ENCODE data around the gene ANAPC2. TPM values are rescaled to one million over a fixed set of nuclear protein-coding genes. Genes with fewer than 3 reads are reported as not detected.

ANAPC2 gene
- total RNA-seq, 4 donors from 2014 or later = 14.0 to 34.1 (median 25.1) TPM

DNA sequence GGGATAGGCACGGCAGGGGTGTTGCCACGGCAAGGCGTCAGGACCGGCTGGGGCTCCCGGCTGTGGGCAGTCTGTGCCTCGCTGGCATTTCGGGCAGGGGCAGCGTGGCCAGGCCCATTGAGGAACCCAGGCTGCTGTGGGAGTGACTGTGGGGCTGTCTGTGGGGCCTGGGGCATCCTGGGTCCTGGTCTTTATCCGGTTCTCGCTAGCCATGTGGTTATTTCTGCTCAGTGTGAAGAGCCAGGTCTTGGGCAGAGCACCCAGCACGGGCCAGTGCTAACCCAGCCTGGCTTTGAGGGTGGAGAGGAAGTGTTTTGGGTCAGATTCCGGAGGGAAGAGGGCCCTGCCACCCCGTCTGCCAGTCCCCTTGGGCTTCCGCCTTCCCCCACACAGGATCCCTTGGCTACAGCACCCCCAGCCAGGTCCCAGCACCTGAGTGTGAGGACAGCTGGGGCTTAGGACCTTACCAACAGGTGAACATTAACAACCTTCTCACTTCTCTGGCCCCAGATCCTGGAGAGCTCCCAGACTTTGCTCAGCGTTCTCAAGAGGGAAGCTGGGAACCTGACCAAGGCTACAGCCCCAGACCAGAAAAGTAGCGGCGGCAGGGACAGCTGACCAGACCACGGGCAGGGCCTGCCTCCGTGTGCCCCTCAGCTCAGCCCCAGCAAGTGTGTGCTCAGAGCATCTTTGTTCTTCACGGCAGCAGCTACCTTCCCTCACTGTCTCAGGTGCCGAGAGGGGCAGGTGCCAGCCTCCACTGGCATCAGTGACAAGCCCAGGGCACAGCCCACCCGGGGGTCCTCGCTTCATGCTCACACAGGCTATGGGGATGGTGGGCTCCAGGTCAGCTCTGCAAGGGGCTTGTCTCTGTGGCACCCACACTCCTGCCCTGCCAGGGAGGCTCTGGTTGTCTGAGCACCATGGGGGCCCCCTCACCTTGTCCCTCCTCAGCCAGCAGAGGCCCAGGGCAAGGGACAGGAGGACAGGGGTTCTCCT, 1.2 kb upstream of the ANAPC2 start:
- peak overlapping the region; percentile 85 to 99 (median 98) for H3K27ac ChIP-seq
- intact Hi-C loops (cut with DNase I) = loop anchor here (10.0 kb wide), 1 partner anchor 45 kb away; the partner anchor contains the start of gene SLC34A3
- no peaks in the 10 kb centered on the region for H3K27me3 ChIP-seq
- H3K4me3 ChIP-seq = peak overlapping the region; percentile 78 to 100 (median 88)
- peaks cover 22 to 70% (median 27%) of the 10 kb centered on the region in 3 donors for H3K36me3 ChIP-seq
- DNase-seq = no peak
- 3 to 14% methylated on average over 3 to 7 of the region's 23 CpGs for WGBS, 2 donors
- H3K9me3 ChIP-seq = no peaks in the 10 kb centered on the region
- H3K4me1 ChIP-seq = peaks cover 49 to 82% (median 50%) of the 10 kb centered on the region in 3 donors
- TF ChIP-seq POLR2A (IDR thresholded peaks at IDR 0.05) (no peak), CTCF (IDR thresholded peaks at IDR 0.05) (no peak)

GRCh38 chr9:137188086-137188489, 272 bp downstream of the ANAPC2 start:
- DNase-seq = no peak
- TF ChIP-seq POLR2A (IDR thresholded peaks at IDR 0.05) (no peak), CTCF (IDR thresholded peaks at IDR 0.05) (no peak)
- peak overlapping the region; percentile 78 to 100 (median 88) for H3K4me3 ChIP-seq
- intact Hi-C loops (cut with DNase I) = loop anchor here (10.0 kb wide), 1 partner anchor 47 kb away; the partner anchor contains the start of gene SLC34A3
- peak overlapping the region; percentile 85 to 99 (median 98) for H3K27ac ChIP-seq
- 0 to 1% methylated on average over 12 to 13 of the region's 31 CpGs for WGBS, 2 donors
- no peaks in the 10 kb centered on the region for H3K9me3 ChIP-seq
- no peaks in the 10 kb centered on the region for H3K27me3 ChIP-seq
- peaks cover 31 to 79% (median 38%) of the 10 kb centered on the region in 3 donors for H3K36me3 ChIP-seq
- H3K4me1 ChIP-seq = peaks cover 41 to 69% (median 43%) of the 10 kb centered on the region in 3 donors

DNA sequence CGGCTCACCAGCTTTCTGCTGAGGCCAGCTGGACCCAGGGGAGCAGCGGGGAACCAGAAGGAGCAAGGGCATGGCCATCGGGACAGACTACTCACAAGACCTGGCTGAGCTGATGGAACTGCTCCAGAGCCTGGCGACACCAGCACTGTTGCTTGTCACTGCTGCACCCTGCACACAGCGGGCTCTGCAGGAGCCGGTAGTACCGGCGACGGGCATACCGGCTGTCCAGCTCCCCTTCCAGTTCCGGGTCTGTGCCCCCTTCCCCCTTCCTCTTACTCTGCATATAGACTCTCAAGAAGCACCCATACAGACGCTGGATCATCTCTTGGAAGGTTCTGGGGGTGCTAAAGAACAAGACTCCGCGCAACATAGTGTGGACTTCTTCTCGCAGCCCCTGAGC, 974 bp downstream of the ANAPC2 start:
- intact Hi-C loops (cut with DNase I) = loop anchor here (10.0 kb wide), 1 partner anchor 47 kb away; the partner anchor contains the start of gene SLC34A3
- DNase-seq = no peak
- WGBS, 2 donors = 78 to 83% methylated on average over 11 to 12 of the region's 15 CpGs
- Histone ChIP-seq H3K27ac (peak overlapping the region in 2 of 4 donors; percentile 85 to 98), H3K4me1 (peaks cover 41 to 69% (median 43%) of the 10 kb centered on the region in 3 donors), H3K4me3 (peak overlapping the region; percentile 78 to 100 (median 88)), H3K27me3 (no peaks in the 10 kb centered on the region), H3K36me3 (peaks cover 38 to 79% (median 45%) of the 10 kb centered on the region in 3 donors), H3K9me3 (no peaks in the 10 kb centered on the region)
- TF ChIP-seq CTCF (IDR thresholded peaks at IDR 0.05) = no peak

DNA sequence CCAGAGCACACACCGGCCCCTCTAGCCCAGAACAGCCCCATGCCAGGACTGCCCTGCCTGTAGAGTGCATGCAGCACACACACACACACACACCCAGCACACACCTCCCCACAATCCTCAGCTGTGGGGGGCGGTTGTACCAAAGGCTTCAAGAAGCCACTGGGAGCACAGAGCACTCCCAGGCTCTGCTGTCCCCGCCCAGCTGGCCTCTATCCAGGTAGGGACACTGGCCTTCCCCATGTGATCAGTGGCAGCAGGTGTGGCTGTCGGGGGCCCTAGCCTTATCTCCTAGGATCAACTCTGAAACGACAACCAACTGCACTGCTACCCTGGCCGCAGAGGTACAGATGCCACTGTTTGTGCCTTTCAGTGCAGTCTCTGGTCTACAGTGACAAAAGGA, 2.0 kb downstream of the ANAPC2 start:
- Histone ChIP-seq H3K4me3 (no peak overlapping the region), H3K27ac (no peak overlapping the region), H3K27me3 (no peaks in the 10 kb centered on the region), H3K9me3 (no peaks in the 10 kb centered on the region), H3K36me3 (peaks cover 46 to 79% (median 48%) of the 10 kb centered on the region in 3 donors), H3K4me1 (peaks cover 41 to 61% (median 43%) of the 10 kb centered on the region in 3 donors)
- WGBS, 2 donors = 60 to 81% methylated on average over 3 of the region's 6 CpGs
- intact Hi-C loops (cut with DNase I) = loop anchor here (10.0 kb wide), 1 partner anchor 48 kb away; the partner anchor contains the start of gene SLC34A3
- DNase-seq = no peak
- TF ChIP-seq POLR2A (IDR thresholded peaks at IDR 0.05) (no peak), CTCF (IDR thresholded peaks at IDR 0.05) (no peak)

DNA sequence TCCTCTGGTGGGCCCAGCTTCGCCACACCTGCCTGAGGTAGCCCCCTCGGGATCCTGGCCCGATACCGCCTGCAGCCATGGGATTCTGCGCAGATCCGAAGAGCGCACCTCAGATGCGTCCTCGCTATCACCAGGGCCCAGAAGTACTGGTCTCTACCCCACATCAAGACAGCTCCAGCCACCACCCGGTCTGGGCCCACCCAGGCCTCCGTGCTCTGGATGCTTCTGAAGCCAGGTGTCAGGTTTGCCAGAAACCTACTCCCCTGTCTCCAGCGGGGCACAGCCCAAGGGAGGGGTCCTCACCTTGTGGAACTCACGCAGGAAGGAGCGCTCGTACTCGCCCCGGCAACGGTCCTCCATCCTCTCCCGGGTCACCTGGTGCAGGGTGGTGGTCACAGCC, 2.4 kb downstream of the ANAPC2 start:
- DNase-seq = no peak
- 50 to 97% methylated on average over 2 to 10 of the region's 19 CpGs for WGBS, 2 donors
- H3K9me3 ChIP-seq = no peaks in the 10 kb centered on the region
- peaks cover 46 to 79% (median 47%) of the 10 kb centered on the region in 3 donors for H3K36me3 ChIP-seq
- no peaks in the 10 kb centered on the region for H3K27me3 ChIP-seq
- intact Hi-C loops (cut with DNase I) = loop anchor here (10.0 kb wide), 1 partner anchor 49 kb away; the partner anchor contains the start of gene SLC34A3
- no peak for TF ChIP-seq CTCF (IDR thresholded peaks at IDR 0.05)
- no peak for TF ChIP-seq POLR2A (IDR thresholded peaks at IDR 0.05)
- H3K4me1 ChIP-seq = peaks cover 40 to 56% (median 41%) of the 10 kb centered on the region in 3 donors
- H3K27ac ChIP-seq = no peak overlapping the region
- H3K4me3 ChIP-seq = no peak overlapping the region

All from esophagus squamous epithelium (tissue), 5 donors.